HG03095 (cell line): ENCODE results near the gene SGF29.
"Not testable (repeated sequence)": the region's sequence is repeated elsewhere in the genome, so short reads cannot be mapped to it uniquely, and the experiment has no call there.

Experiments
- ATAC-seq: cut with Tn5 transposase; IDR thresholded peaks from one replicate; pipeline ENCODE4 v1.9.1; 2021; ENCODE audit warnings: moderate library complexity; ENCODE audit not compliant: unreplicated experiment

The SGF29 gene

DNA sequence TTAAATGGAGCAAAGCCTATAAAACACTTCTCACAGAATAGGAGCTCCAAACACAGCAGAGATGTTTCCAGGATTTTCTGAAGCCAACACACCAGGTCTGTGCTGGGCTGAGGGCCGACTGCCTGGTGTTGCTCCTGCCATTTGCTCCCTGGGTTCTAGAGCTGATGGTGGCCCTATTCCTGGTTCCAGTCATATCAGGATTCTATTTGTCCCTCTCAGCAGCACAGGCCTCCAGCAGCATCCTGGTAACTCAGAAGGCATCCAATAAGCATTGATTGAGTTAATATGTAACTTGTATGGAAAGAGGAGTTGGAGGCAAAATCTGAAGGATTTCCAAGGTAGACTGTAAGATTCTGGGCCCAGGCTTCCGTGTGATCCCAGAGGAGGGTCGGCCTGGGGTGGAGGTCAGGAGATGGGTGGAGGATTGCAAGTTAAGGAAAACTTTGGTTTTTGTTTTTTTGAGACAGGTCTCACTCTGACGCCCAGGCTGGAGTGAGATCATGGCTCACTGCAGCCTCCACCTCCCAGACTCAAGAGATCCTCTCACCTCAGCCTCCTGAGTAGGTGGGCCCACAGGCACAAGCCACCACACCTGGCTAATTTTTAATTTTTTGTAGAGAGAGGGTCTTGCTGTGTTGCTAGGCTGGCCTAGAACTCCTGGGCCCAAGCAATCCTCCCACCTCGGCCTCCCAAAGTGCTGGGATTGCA is 20.6 kb upstream of the SGF29 start:
- ATAC-seq: no peak

DNA sequence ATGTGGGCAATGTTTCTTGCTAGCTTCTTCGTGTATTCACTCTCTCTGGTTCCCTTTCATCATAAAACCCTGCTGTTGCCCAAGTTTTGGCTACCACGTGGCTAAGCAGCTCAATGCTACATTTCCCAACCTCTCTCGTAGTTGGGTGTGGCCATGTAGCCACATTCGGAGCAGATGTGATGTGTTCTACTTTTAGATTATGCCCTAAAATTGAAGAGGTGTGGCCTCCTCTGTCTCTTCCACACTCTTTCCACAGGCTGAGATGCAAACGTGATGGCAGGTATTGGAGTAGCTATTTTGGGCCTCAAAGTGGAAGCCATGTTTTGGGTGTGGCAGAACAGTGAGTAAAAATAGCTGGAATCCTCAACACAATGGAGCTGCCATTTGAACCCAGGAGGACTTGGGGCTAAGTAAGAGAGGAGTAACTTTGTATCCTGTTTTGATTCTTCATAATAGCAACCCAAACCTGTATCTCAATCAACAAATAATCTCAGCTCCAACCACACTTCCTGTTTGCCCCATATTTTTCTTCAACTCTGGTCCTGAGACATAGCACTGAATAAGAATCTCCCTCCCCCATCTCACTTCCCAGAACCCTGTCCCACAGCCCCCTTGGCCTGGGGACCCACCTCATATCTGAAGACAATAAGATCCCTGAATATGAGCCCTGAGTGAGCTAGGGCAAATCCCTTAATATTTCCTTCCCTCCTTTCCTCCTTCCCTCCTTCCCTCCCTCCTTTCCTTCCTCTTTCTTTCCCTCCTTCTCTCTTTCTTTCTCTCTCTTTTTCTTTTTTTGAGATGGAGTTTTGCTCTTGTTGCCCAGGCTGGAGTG is 19.0 kb upstream of the SGF29 start:
- ATAC-seq: no peak

DNA sequence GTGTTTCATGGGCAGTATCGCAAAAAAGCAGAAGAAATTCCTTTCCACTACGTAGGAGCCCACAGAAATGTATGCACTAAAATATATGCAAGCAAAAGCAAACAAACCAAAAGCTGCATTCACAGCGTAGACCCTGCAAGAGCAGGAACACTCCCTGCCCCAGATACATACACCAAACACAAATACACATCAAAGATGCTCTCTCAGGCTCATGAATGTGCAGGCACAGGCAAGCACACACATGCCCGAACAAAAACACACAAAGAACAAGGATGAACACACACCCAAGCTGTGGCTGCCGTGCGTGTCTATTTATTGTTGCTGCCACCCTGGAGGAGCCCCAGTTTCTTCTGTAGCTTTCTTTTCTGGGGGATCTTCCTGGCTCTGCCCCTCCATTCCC is 16.6 kb upstream of the SGF29 start:
- no peak for ATAC-seq

DNA sequence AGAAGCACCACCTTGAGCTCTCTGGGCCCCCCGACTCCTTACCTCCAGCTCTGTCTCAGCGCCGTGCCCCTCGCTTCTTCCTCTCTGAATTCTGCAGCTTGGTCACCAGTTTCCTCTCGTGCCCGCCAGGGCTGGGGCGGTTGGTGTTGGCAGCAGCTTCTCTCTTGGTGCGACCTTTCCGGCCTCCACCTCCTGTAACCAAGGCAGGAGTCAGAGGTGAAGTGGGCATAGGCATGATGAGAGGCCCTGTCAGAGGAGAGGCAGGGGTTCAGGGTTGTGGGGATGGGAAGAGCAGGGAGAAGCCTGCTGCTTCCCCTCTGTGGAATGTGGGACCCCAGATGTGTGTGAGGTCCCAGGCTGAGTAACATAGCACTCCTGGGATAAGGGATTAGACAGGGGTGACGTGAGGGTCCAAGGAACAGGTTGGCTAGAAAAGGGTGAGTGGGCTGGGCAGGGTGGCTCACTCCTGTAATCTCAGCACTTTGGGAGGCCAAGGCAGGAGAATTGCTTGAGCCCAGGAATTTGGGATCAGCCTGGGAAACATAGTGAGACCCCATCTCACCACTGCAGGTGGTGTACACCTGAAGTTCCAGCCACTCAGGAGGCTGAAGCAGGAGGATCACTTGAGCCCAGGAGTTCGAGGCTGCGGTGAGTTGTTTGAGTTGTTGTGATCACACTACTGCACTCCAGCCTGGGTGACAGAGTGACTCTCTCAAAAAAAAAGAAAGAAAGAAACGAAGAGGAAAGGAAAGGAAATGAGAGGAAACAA is 15.6 kb upstream of the SGF29 start:
- no peak for ATAC-seq

DNA sequence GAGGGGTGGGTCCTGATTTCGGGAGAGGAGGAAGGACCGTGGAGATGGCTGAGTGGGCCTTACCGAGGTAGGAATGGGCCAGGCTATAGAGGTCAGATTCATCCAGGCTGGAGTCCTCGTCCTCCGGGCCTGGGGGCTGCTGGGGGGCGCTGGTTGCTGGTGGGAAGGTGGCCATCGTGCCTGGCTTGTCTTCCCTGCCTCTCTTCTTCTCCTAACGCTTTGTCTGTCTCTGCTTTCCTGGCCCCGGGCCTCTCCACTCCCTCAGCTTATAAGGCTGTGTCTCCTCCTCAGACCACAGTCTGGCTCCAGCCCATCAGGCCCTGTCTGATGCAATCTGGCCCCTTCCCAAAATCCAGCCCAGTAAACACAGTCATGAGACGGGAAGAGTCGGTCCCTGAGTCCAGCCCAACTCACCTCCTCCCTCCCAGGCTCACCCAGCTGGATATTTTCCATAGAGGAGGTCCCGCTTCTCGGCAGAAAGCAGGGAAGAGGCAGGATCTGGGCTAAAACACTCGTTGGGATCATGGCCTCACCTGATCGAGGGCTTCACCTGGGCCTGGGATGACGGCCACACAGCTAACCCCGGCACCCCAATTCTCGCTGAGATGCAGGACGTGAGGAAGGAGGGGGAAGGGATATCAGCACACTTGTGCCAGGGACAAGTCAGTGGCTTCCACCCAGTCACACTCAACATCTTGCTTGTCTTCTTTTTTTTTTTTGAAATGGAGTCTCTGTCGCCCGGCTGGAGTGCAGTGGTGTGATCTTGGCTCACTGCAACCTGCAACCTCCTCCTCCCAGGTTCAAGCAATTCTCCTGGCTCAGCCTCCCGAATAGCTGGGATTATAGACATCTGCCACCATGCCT is 14.8 kb upstream of the SGF29 start, which contains the start of gene NUPR1:
Gene NUPR1, minus strand, starts transcription at position 242 of the 864 bp plus-strand sequence. Its CDS starts 67 bp downstream, at position 175.
- ATAC-seq: no peak

DNA sequence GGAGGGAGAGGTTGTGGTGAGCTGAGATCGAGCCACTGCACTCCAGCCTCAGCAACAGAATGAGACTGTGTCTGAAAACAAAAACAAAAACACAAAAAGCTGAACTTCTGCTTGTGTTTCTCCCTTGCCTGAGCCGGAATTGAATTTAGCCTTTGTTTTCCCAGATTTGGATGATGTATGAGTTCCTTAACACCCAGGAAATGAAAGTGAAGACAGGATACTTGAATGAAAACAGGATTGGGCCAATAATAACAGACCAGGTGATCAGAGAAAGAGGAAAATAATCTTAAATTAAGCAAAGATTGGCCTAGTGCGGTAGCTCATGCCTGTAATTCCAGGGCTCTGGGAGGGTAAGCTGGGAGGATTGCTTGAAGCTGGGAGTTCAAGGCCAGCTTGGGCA is 13.4 kb upstream of the SGF29 start:
- no peak for ATAC-seq

DNA sequence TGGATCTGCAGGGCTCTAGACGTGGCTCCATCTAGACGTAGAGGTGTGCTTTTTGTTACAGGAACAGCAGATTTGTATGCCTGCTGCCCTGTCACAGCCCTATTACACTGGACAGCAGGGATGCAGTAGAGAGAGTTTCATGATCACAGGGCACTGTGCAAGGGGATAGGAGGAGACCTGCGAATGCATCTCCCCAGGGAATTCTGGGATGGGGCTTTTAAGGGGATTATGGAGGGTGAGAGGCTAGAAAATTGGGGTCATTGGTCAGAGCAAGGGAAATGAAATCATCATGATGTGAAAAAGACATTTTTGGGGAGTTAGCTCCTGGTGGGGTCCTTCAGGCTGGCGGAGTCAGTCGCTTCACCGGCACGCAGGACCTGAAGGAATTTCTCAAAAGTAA is 11.1 kb upstream of the SGF29 start:
- ATAC-seq: no peak

DNA sequence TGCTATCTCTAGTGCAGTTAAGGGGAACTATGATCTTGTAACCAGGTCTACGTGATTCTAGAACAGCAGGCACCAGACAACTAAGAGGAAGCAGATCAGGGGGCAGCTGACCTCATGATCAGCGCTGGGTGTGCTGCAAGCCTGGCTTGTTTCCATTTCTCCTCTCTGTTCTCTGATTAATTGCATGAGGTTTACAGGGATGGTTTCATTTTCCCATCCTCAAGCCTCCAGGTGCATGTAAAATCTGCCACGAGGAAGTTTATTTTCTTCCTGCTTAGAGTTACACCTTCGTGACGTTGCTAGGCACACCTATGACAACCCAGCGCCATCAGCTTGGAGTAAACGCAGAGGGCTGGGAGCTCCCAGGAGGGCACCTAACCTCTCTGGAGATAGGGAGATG is 10.6 kb upstream of the SGF29 start:
- no peak for ATAC-seq

DNA sequence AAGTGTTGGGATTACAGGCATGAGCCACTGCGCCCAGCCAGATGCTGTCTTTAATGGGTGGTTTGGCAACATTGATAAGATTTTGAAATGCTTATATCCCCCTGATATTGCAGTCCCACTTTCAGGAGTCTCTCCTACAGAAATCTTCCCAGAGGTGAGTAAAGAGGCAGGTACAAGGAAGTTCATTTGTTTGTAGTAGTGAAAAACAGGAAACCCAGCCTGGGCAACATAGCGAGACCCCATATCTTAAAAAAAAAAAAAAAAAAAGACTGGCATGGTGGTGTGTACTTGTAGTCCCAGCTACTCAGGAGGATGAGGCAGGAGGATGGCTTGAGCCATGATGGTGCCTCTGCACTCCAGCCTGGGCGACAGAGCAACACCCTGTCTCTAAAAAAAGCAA is 8.7 kb upstream of the SGF29 start:
- no peak for ATAC-seq

DNA sequence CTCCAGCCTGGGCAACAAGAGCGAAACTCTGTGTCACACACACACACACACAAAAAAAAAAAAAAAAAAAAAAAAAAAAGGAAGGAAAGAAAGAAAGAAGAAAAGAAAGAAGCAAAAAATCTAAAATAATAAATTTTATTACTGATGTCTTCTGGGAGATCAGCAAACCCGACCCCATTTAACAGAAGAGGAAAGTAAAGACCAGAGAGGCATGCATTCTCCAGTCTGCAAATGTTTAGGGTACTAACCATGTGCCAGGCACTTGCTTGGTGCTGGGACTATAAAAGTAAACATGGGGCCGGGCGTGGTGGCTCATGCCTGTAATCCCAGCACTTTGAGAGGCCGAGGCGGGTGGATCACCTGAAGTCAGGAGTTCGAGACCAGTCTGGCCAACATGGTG is 7.8 kb upstream of the SGF29 start:
- ATAC-seq: not testable (repeated sequence)

DNA sequence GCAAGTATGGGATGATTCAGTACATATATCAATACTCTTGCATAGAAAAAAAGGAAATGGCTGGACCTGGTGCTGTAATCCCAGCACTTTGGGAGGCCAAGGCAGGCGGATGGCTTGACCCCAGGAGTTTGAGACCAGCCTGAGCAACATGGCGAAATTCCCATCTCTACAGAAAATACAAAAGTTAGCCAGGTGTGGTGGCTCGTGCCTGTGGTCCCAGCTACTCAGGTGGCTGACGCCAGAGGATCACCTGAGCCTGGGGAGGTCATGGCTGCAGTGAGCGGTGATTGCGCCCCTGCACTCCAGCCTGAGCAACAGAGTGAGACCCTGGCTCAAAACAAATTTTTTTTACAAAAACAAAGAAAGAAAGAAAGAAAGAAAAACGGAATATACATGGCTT is 7.1 kb upstream of the SGF29 start:
- ATAC-seq: no peak

DNA sequence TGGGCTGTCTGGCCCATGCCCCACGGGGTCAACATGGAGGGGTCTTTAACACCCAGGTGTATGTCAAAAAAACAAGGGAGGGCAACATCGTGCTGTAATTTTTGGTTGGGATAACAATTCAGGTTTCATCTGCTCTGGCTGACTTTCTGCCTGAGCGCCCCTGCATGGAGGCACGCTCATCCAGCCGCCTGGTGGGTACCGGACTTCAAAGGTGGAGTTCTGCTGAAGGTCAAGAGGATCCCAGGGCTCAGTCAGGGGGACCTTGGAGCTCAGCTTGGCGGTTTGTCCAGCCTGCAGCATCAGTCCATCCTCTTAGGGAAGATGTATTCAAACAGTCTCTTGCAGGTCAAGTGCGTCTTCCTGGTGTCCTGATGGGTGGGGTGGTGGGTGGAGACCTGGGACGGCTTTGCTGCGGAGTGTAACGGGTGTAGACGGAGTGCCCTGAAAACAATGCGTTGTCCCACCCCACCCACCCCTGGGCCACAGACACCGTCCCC is 5.4 kb upstream of the SGF29 start:
- ATAC-seq: no peak

DNA sequence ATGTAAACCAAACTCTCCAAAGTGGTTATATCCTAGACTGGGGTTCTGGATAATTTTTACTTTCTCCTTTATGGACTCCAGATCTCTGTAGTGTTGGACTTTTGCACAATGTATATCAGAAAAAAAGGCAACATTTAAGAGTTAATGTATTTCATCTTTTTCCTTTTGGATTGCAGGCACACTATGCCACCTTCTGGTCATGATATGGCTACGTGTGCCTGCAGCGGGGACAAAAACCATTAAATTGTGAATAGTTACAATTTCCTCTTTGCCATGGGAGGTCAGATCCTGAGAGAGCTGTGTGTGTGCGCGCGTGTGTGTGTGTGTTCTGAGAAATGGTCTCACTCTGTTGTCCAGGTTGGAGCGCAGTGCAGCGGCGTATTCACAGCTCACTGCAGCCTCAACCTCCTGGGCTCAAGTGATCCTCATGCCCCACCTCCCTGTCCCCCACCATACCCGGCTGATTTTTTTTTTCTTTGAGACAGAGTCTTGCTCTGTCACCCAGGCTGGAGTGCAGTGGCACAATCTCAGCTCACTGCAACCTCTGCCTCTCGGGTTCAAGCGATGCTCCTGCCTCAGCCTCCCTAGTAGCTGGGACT is 4.3 kb upstream of the SGF29 start:
- no peak for ATAC-seq

DNA sequence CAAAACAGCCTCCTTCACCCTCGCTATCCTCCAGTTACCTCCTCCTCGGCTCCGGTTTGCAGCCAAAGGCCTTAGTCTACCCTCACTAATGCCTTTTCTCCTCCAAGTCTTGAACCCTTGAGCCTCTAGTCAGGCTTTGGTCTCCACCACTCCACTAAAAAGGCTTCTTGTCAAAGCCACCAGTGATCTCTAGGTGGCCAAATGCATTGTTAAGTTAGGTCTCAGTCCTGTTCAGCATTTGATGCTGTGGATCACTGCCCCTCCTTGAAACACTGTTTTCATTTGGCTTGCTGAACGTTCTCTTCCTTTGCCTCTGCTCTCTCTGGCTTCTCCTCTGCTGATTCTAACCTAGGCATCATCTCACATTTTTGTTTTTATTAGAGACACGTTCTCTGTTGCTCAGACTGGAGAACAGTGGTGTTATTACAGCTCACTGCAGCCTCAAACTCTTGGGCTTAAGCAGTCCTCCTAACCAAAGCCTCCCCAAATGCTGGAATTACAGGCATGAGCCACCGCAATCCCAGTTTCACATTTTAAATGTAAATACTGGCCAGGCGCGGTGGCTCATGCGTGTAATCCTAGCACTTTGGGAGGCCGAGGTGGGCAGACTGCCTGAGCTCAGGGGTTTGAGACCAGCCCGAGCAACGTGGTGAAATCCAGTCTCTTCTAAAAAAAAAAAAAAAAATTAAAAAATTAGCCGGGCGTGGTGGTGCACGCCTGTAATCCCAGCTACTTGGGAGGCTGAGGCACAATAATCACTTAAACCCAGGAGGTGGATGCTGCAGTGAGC is 1.1 kb downstream of the SGF29 start:
- ATAC-seq: no peak

DNA sequence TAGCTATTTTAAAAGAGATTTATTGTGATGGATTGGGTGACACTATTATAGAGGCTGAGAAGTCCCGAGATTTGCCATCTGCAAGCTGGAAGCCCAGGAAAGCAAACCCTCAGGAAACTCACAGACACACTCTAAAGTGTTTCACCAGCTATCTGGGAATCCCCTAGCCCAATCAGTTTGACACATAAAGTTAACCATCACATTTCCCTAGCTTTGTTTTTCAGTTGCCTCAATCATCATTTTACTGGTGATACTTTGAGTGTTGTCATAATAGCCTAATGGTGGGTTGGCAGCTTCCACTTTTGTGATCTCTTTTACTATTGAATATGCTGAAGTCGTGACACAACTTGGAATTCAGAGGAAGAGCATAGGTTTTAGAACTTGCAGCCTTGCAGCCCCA is 1.8 kb downstream of the SGF29 start:
- no peak for ATAC-seq

DNA sequence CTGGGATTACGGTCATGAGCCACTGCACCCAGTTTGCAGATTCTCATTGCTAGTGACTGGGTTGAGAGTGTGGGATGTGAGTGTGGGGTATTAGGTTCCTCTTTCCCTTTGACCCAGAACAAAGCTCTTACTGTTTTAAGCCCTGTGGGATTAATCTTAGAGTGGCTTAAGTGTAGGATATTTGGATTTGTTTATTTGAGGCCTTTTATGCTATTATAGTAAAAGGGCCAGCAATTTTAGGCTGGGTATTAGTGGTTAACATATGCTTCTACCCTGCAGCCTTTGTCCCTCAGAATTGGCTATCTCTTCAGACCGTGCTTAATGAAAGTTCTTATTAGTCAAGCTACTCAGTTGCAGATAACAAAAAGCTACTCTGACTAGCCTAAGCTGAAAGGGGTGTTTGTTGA is 3.2 kb downstream of the SGF29 start:
- ATAC-seq: no peak

DNA sequence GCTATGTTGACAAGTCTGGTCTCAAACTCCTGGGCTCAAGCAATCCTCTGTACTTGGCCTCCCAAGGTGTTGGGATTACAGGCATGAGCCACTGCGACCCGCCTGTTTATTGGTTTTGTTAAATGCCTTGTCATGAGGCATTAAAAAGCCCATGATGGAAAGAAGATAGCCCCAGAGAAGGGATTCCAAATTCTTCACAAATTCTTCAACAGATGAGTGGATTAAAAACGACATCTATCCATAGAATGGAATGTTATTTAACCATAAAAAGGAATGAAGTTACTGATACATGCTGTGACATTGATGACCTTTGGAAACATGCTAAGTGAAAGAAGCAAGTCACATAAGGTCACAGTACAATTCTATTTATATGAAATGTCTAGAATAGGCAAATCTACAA is 4.7 kb downstream of the SGF29 start:
- ATAC-seq: no peak

DNA sequence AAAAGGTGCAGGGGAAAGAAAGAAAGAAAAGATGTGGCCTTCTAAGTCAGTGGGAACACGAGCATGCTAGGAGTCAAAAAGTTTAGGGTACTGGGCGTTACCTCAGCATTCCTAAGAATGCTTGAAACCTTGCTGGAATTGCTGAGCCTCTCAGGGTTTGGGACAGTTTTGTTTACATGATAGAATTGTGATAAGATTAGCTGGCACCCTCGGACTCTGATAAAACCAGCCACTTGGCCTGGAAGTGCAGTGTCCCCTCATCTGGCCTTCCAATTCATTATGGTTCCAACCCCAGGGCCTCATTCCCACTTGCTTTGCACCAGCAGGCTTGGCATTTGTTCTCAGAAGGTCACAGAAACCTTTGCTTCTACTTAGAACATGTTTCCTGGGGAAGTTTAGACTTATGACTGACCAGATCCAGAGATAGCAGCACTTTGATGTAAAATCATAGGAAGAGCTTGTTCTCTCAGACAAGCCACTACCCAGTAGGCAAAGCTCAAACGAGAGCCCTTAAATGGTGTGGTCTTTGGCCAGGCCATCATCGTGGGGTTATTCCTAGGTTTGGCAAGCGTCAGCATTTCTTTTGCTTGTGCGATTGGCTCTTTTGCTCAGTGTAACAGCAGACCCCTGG is 8.0 kb downstream of the SGF29 start:
- no peak for ATAC-seq

DNA sequence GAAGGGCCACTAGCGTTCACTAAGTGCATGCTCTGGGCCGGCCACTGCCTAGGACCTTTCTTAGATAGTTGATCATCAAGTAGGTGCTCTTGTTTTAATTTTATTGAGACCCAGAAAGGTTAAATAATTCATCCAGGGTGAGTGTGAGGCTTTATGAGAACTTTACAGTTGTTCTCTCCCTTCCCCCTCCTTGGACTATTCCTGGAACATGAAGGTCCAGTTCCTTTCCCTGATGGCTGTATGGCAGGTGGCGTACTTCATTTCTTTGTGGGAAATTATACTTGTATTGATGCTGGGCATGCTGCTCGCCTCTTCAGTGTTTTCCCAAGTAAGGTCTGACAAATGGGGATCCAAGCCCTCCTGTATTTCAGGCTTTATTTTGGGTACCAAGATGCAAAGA is 8.5 kb downstream of the SGF29 start:
- ATAC-seq: no peak
